OCI-LY1 (cell line): ENCODE data around the gene NUCB1.
"Not testable (repeated sequence)": the region's sequence is repeated elsewhere in the genome, so short reads cannot be mapped to it uniquely, and the experiment has no call there.

Source experiments
- H2AFZ ChIP-seq: fragments of 200-600 bp; sonication (generic), shearing (Covaris generic); 2 replicates; pipeline ENCODE4 v1.6.0; 2014; ENCODE audit warnings: antibody characterized with exemption, mild to moderate bottlenecking, low read length
- H3F3A ChIP-seq: fragments of 200-600 bp; sonication (generic), shearing (Covaris generic); 2 replicates; pipeline ENCODE4 v1.6.0; 2014; ENCODE audit warnings: mild to moderate bottlenecking, antibody characterized with exemption, low read length, moderate library complexity; ENCODE audit not compliant: insufficient read depth
- H3K27ac ChIP-seq: fragments of 200-600 bp; sonication (generic); 2 replicates; pipeline ENCODE4 v1.5.1; 2014; ENCODE audit warnings: low read length, mixed run types, mild to moderate bottlenecking, low read depth; ENCODE audit not compliant: poor library complexity, severe bottlenecking
- H3K27me3 ChIP-seq: fragments of 200-600 bp; sonication (generic); 2 replicates; pipeline ENCODE4 v1.6.0; 2014; ENCODE audit warnings: antibody characterized with exemption, mild to moderate bottlenecking, low read length, moderate library complexity; ENCODE audit not compliant: insufficient read depth
- H3K36me3 ChIP-seq: fragments of 200-600 bp; sonication (generic); 2 replicates; pipeline ENCODE4 v1.6.1; 2014; ENCODE audit warnings: mild to moderate bottlenecking, antibody characterized with exemption, low read length, moderate library complexity, mixed read lengths; ENCODE audit not compliant: insufficient read depth
- H3K4me1 ChIP-seq: fragments of 200-600 bp; sonication (generic); 2 replicates; pipeline ENCODE4 v1.5.1; 2014; ENCODE audit warnings: mild to moderate bottlenecking, low read length, moderate library complexity; ENCODE audit not compliant: insufficient read depth, severe bottlenecking
- H3K4me2 ChIP-seq: fragments of 200-600 bp; sonication (generic), shearing (Covaris generic); 2 replicates; pipeline ENCODE4 v1.6.1; 2014; ENCODE audit warnings: low read length
- H3K4me3 ChIP-seq: fragments of 200-600 bp; sonication (generic); 2 replicates; pipeline ENCODE4 v1.5.1; 2014; ENCODE audit warnings: low read length, low read depth, mild to moderate bottlenecking, mixed read lengths; ENCODE audit not compliant: poor library complexity, severe bottlenecking
- H3K79me2 ChIP-seq: fragments of 200-600 bp; shearing (Covaris generic); 2 replicates; pipeline ENCODE4 v1.6.1; 2016; ENCODE audit warnings: mixed run types, low read length, mixed read lengths; ENCODE audit not compliant: insufficient read depth
- H3K9ac ChIP-seq: fragments of 200-600 bp; sonication (generic), shearing (Covaris generic); 2 replicates; pipeline ENCODE4 v1.6.1; 2014; ENCODE audit warnings: mild to moderate bottlenecking, low read length, mixed read lengths
- H3K9me2 ChIP-seq: fragments of 200-600 bp; sonication (generic), shearing (Covaris generic); 2 replicates; pipeline ENCODE4 v1.6.1; 2014; ENCODE audit warnings: low read depth, mild to moderate bottlenecking, low read length, mixed read lengths
- H3K9me3 ChIP-seq: fragments of 200-600 bp; shearing (Covaris generic); 2 replicates; pipeline ENCODE4 v1.6.1; 2014; ENCODE audit warnings: low read length, mixed read lengths
- H4K20me1 ChIP-seq: fragments of 200-600 bp; sonication (generic), shearing (Covaris generic); 2 replicates; pipeline ENCODE4 v1.6.0; 2016; ENCODE audit warnings: mild to moderate bottlenecking, low read length; ENCODE audit not compliant: insufficient read depth
- EZH2 ChIP-seq: fragments of 200-600 bp; sonication (generic), shearing (Covaris generic); IDR thresholded peaks from 2 replicates; pipeline ENCODE4 v1.8.0; 2017; ENCODE audit warnings: borderline replicate concordance, mixed run types, mild to moderate bottlenecking, antibody characterized with exemption, low read length, moderate library complexity, mixed read lengths
- TF ChIP-seq, protein P1 (sequence below): fragments of 200-600 bp; sonication (generic), shearing (Covaris generic); IDR thresholded peaks from 2 replicates; pipeline ENCODE4 v1.5.1; 2017; ENCODE audit warnings: mild to moderate bottlenecking, antibody characterized with exemption, low read length, moderate library complexity, mixed read lengths

Gene NUCB1

DNA sequence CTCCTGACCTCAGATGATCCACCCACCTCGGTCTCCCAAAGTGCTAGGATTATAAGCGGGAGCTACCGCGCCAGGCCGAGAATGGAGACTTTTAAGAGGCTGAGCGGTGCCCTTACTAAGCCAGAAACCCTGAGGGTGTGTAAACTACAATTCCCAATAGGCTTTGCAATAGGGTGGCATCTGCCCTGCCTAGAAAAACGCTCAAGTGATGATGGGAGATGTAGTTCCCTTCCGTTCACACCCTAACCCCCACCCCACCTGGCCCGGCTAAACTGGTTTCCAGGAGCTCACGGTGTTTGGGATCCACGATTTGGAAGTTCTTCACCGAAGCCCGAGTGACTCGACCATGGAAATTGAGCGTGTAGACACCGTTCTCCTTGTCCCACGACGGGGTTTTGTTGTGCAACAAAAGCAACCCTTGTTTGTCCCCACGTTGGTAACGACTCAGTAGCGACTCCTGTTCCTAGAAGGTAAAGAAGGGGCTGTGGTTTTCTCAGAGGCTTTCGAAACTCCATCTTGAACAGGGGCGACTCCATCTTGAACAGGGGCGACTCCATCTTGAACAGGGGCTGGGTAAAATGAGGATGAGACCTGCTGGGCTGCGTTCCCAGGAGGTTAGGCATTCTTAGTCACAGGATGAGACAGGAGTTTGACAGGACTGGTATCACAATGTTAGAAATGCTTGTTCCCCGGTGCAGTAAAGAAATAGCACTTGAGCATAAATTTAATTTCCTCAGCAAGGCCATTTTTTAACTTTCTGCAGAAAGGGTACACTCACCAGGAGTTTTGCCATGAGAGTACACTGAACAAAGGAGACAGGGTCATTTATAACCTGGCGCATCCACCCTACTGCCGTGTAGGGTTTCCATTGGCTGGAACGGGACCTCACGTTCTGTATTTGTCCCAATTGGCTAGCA is 18.1 kb upstream of the NUCB1 start:
- peaks cover 8% of the 10 kb centered on the region for H3K4me1 ChIP-seq
- no peaks in the 10 kb centered on the region; the same call in 1 of the 2 replicates for H3K36me3 ChIP-seq
- no peaks in the 10 kb centered on the region for H3F3A ChIP-seq
- no peak overlapping the region for H2AFZ ChIP-seq
- H3K9me2 ChIP-seq: no peaks in the 10 kb centered on the region
- no peaks in the 10 kb centered on the region for H3K27me3 ChIP-seq
- no peak overlapping the region for H3K9ac ChIP-seq
- no peak overlapping the region for H3K4me2 ChIP-seq
- H3K9me3 ChIP-seq: peaks cover 4% of the 10 kb centered on the region; the same call in 1 of the 2 replicates
- H3K4me3 ChIP-seq: no peak overlapping the region
- H4K20me1 ChIP-seq: no peaks in the 10 kb centered on the region
- no peak overlapping the region for H3K27ac ChIP-seq
- TF ChIP-seq, protein P1, sequence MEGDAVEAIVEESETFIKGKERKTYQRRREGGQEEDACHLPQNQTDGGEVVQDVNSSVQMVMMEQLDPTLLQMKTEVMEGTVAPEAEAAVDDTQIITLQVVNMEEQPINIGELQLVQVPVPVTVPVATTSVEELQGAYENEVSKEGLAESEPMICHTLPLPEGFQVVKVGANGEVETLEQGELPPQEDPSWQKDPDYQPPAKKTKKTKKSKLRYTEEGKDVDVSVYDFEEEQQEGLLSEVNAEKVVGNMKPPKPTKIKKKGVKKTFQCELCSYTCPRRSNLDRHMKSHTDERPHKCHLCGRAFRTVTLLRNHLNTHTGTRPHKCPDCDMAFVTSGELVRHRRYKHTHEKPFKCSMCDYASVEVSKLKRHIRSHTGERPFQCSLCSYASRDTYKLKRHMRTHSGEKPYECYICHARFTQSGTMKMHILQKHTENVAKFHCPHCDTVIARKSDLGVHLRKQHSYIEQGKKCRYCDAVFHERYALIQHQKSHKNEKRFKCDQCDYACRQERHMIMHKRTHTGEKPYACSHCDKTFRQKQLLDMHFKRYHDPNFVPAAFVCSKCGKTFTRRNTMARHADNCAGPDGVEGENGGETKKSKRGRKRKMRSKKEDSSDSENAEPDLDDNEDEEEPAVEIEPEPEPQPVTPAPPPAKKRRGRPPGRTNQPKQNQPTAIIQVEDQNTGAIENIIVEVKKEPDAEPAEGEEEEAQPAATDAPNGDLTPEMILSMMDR: no peak
- H3K79me2 ChIP-seq: no peaks in the 10 kb centered on the region

DNA sequence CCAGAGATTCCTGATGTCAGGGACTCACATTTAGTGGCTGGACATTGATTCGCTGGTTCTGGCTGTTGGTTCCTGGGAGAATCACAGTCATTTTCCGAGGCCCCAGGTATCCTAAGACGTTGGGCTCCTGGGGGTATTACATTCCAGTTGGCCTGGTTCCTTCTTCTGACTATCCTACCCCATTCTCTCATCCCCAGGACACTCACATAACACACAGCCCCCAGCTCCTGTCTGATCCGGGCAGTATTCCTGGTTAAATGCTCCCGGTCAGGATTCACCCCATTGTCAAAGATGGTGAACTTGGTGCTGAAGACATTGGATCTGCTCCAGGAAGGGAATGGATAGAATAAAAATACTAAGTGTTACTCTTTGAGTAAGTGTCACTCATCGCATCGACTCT is 16.4 kb upstream of the NUCB1 start:
- Histone ChIP-seq H2AFZ (no peak overlapping the region), H3K4me2 (no peak overlapping the region), H3K36me3 (no peaks in the 10 kb centered on the region), H4K20me1 (no peaks in the 10 kb centered on the region), H3K79me2 (no peaks in the 10 kb centered on the region), H3K4me1 (peaks cover 8% of the 10 kb centered on the region), H3K9me2 (no peaks in the 10 kb centered on the region), H3K27me3 (no peaks in the 10 kb centered on the region), H3K27ac (no peak overlapping the region), H3F3A (no peaks in the 10 kb centered on the region), H3K9me3 (peaks cover 4% of the 10 kb centered on the region; the same call in 1 of the 2 replicates), H3K9ac (no peak overlapping the region), H3K4me3 (no peak overlapping the region)
- TF ChIP-seq EZH2: no peak
- TF ChIP-seq, protein P1: no peak

DNA sequence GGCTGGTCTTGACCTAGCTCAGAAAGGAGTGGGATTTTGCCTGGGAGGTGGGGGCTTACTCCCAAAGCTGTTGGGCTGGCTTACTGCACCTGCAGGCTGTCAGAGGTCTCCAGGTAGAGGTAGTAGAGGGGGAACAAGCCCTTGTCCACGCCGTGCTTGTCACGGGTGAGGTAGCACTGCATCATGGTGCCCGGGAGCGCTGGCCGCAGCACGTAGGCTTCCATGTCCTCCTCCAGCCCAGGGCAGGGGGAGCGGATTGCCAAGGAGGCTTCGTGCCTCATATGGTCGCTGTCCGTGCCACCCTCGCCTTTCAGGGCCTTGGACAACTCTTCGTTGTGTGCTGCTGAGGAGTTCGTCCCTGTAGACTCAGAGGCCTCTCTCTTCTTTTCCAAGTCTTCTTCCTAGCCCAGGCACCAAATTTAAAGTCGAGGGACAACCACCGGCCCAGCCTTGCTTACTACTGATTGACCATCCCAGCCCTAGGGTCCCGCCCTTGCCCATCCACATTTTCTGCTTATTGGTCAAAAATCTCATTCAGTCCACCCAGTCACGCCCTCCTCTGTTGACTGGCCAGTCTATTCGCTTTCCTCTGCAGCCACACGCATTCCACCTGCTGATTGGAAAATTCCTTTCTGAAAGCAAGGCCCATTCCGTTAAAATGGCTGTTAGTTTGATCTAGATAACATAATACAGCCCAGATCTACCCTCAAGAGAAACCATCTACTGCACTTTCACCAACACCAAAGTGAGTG is 12.1 kb upstream of the NUCB1 start:
- Histone ChIP-seq H3K79me2 (no peaks in the 10 kb centered on the region), H3K4me2 (no peak overlapping the region), H3K4me1 (peaks cover 8% of the 10 kb centered on the region), H3K9ac (no peak overlapping the region), H2AFZ (no peak overlapping the region), H3K9me2 (no peaks in the 10 kb centered on the region), H3K4me3 (no peak overlapping the region), H3K9me3 (no peaks in the 10 kb centered on the region), H3F3A (no peaks in the 10 kb centered on the region), H3K27me3 (0 out of 2 replicates have a peak, but pooled peaks cover 3% of the 10 kb centered on the region), H4K20me1 (no peaks in the 10 kb centered on the region), H3K36me3 (no peaks in the 10 kb centered on the region), H3K27ac (no peak overlapping the region)
- no peak for TF ChIP-seq EZH2
- TF ChIP-seq, protein P1: no peak

DNA sequence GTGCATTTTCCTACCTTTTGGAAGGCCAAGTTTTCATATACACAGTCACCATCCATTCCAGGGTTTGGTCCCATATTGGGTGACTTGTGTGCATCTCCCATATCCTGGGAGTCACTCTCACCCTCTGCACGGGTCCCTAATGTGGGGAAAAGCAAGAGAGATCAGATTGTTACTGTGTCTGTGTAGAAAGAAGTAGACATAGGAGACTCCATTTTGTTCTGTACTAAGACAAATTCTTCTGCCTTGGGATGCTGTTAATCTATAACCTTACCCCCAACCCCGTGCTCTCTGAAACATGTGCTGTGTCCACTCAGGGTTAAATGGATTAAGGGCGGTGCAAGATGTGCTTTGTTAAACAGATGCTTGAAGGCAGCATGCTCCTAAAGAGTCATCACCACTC is 10.6 kb upstream of the NUCB1 start:
- H3F3A ChIP-seq, H3K4me2 ChIP-seq, H2AFZ ChIP-seq, H3K9me2 ChIP-seq, H4K20me1 ChIP-seq, H3K9ac ChIP-seq, H3K9me3 ChIP-seq, H3K4me1 ChIP-seq, H3K27me3 ChIP-seq, H3K27ac ChIP-seq, H3K79me2 ChIP-seq, H3K36me3 ChIP-seq, H3K4me3 ChIP-seq: not testable (repeated sequence)
